ENCODE measurements around the gene PCDHGA12. TPM values are rescaled to one million over a fixed set of nuclear protein-coding genes. Genes with fewer than 3 reads are reported as not detected.
"Not testable (repeated sequence)": the region's sequence is repeated elsewhere in the genome, so short reads cannot be mapped to it uniquely, and the experiment has no call there.

The PCDHGA12 gene
- total and polyA plus RNA-seq, 2 experiments from 2014 or later, result 0.68 to 3.5 TPM

GRCh38 chr5:141414548-141415274 lies 15.6 kb upstream of the PCDHGA12 start:
- H3K9me3 Mint-ChIP-seq, result peaks cover 51% of the 10 kb centered on the region

GRCh38 chr5:141415275-141415618 lies 15.1 kb upstream of the PCDHGA12 start:
- H3K27ac Mint-ChIP-seq; H3K4me1 ChIP-seq (ENCODE audit: insufficient read depth); H3K27ac ChIP-seq (ENCODE audit: low read depth); ATAC-seq; DNase-seq (ENCODE audit: low spot score); H3K36me3 ChIP-seq (ENCODE audit: insufficient read depth); H3K79me2 ChIP-seq (replicated peaks; ENCODE audit: insufficient read depth); H3K9me2 ChIP-seq (ENCODE audit: insufficient read depth); H3K27me3 ChIP-seq (ENCODE audit: insufficient read depth); H4K20me1 ChIP-seq (replicated peaks; ENCODE audit: insufficient read depth); H3K4me2 ChIP-seq; H3K4me3 Mint-ChIP-seq; H2AFZ ChIP-seq; H3K4me3 ChIP-seq; H3F3A ChIP-seq (replicated peaks; ENCODE audit: low read depth): not testable (repeated sequence)
- Mint-ChIP-seq H3K27me3 (ENCODE audit: insufficient read depth, low read depth, poor library complexity) (peaks cover 25% of the 10 kb centered on the region), H3K9me3 (peaks cover 55% of the 10 kb centered on the region), H3K4me1 (peaks cover 17% of the 10 kb centered on the region), H3K36me3 (ENCODE audit: low read depth) (peaks cover 58% of the 10 kb centered on the region)

More at GRCh38 chr5:141414548-141415274, 15.6 kb upstream of the PCDHGA12 start:
- H3K4me3 Mint-ChIP-seq, result peak overlapping the region; percentile 11; the same call in 2 of the 3 replicates
- TF ChIP-seq REST (IDR thresholded peaks at IDR 0.05; ENCODE audit: unreplicated experiment), result peak; percentile 39
- H3K27ac Mint-ChIP-seq; H3K79me2 ChIP-seq (replicated peaks; ENCODE audit: insufficient read depth); H3K9me2 ChIP-seq (ENCODE audit: insufficient read depth); H3K27ac ChIP-seq (ENCODE audit: low read depth); H3K4me2 ChIP-seq; H3K27me3 ChIP-seq (ENCODE audit: insufficient read depth); H3K4me1 ChIP-seq (ENCODE audit: insufficient read depth); H3K4me3 ChIP-seq; ATAC-seq; H3F3A ChIP-seq (replicated peaks; ENCODE audit: low read depth); H3K36me3 ChIP-seq (ENCODE audit: insufficient read depth); DNase-seq (ENCODE audit: low spot score); H2AFZ ChIP-seq; H4K20me1 ChIP-seq (replicated peaks; ENCODE audit: insufficient read depth): not testable (repeated sequence)
- peaks cover 26% of the 10 kb centered on the region for H3K27me3 Mint-ChIP-seq (ENCODE audit: insufficient read depth, low read depth, poor library complexity)
- peaks cover 14% of the 10 kb centered on the region for H3K4me1 Mint-ChIP-seq
- H3K36me3 Mint-ChIP-seq (ENCODE audit: low read depth), result peaks cover 55% of the 10 kb centered on the region

- not testable (repeated sequence) for H3K36me3 ChIP-seq (ENCODE audit: insufficient read depth); H3K79me2 ChIP-seq (replicated peaks; ENCODE audit: insufficient read depth); H3K27ac ChIP-seq (ENCODE audit: low read depth); H4K20me1 ChIP-seq (replicated peaks; ENCODE audit: insufficient read depth); H3F3A ChIP-seq (replicated peaks; ENCODE audit: low read depth); H2AFZ ChIP-seq; H3K4me1 ChIP-seq (ENCODE audit: insufficient read depth); H3K9me2 ChIP-seq (ENCODE audit: insufficient read depth)
- TF ChIP-seq CTCF (conservative IDR thresholded peaks at IDR 0.05; ENCODE audit: low read depth in 2 of 2), result peak; percentile 74 to 79
- 0 out of 2 replicates have a peak, but pooled peaks have one; percentile 62 for TF ChIP-seq CREB1 (CRISPR knock-in tag; IDR thresholded peaks at IDR 0.05; ENCODE audit: low read depth)
- Histone ChIP-seq H3K4me2 (peak within 1 kb of the TSS; percentile 81), H3K4me3 (peak within 1 kb of the TSS; percentile 59), H3K27me3 (ENCODE audit: insufficient read depth) (peaks cover 20% of the 10 kb centered on the region)
- H3K27me3 Mint-ChIP-seq (ENCODE audit: insufficient read depth, low read depth, poor library complexity), result peaks cover 35% of the 10 kb centered on the region
- peak within 1 kb of the TSS; percentile 56; the same call in 1 of the 2 replicates for H3K27ac Mint-ChIP-seq
- H3K4me1 Mint-ChIP-seq, result peaks cover 17% of the 10 kb centered on the region
- ATAC-seq (peak; percentile 84), DNase-seq (ENCODE audit: low spot score) (peak; percentile 94)
- peaks cover 77% of the 10 kb centered on the region for H3K9me3 Mint-ChIP-seq
- H3K36me3 Mint-ChIP-seq (ENCODE audit: low read depth), result peaks cover 79% of the 10 kb centered on the region
- peak within 1 kb of the TSS; percentile 85 for H3K4me3 Mint-ChIP-seq
These were observed 12.7 kb upstream of the PCDHGA12 start, which contains the start of gene PCDHGB7 for GRCh38 chr5:141417494-141418172. Gene PCDHGB7, plus strand, starts transcription at chr5:141417677. Its CDS starts 183 bp downstream, at chr5:141417860.

Data from GM23338 (cell line).